Liver (tissue), 9 donors: ENCODE results near the gene CPNE8. TPM values are rescaled to one million over a fixed set of nuclear protein-coding genes. Genes with fewer than 3 reads are reported as not detected.
"Not testable (repeated sequence)": the region's sequence is repeated elsewhere in the genome, so short reads cannot be mapped to it uniquely, and the experiment has no call there.

ENCODE experiments used
- DNase-seq: peaks from one replicate; pipeline ENCODE4 v3.0.0-alpha.2; 2017; ENCODE audit warnings: low spot score
- H3K27ac ChIP-seq, 2 donors: one replicate each; pipeline ENCODE4 v1.7.0; 2013; ENCODE audit warnings: inconsistent platforms in 2 of 2, low read length in 2 of 2, control low read depth in 1 of 2, low read depth in 1 of 2, mild to moderate bottlenecking in 1 of 2
- H3K27me3 ChIP-seq, 4 donors: one replicate each; pipeline versions ENCODE4 v1.6.1 to v1.7.0; 2013; ENCODE audit warnings: low read length in 3 of 4, inconsistent platforms in 1 of 4, mild to moderate bottlenecking in 1 of 4, moderate library complexity in 1 of 4; ENCODE audit not compliant: control insufficient read depth in 4 of 4, insufficient read depth in 4 of 4
- H3K36me3 ChIP-seq, 4 donors: one replicate each; pipeline versions ENCODE4 v1.6.1 to v1.7.0; 2013; ENCODE audit warnings: low read length in 3 of 4, mild to moderate bottlenecking in 3 of 4, low read depth in 1 of 4, moderate library complexity in 1 of 4; ENCODE audit not compliant: control insufficient read depth in 4 of 4, insufficient read depth in 3 of 4
- H3K4me1 ChIP-seq, 4 donors: one replicate each; pipeline versions ENCODE4 v1.6.1 to v1.7.0; 2013; ENCODE audit warnings: low read length in 3 of 4, mild to moderate bottlenecking in 3 of 4, moderate library complexity in 1 of 4; ENCODE audit not compliant: control insufficient read depth in 4 of 4, insufficient read depth in 4 of 4
- H3K4me3 ChIP-seq, 3 donors: one replicate each; pipeline versions ENCODE4 v1.6.1 to v1.7.0; 2013; ENCODE audit warnings: low read length in 3 of 3, control low read depth in 1 of 3, low read depth in 1 of 3, mild to moderate bottlenecking in 1 of 3
- H3K9ac ChIP-seq, 2 donors: one replicate each; pipeline ENCODE4 v1.7.0; 2013; ENCODE audit warnings: low read length in 2 of 2, mild to moderate bottlenecking in 2 of 2, moderate library complexity in 2 of 2, control low read depth in 1 of 2, low read depth in 1 of 2
- H3K9me3 ChIP-seq, 4 donors: one replicate each; pipeline versions ENCODE4 v1.6.1 to v1.7.0; 2013; ENCODE audit warnings: low read length in 3 of 4; ENCODE audit not compliant: control insufficient read depth in 4 of 4
- CTCF ChIP-seq: fragments of 150-350 bp; IDR thresholded peaks from 2 replicates; pipeline ENCODE4 v1.5.1; 2017; ENCODE audit warnings: improper control_type of control experiment, low read depth, low read length; ENCODE audit not compliant: missing input control
- EGR1 ChIP-seq, 2 donors: IDR thresholded peaks; 2 replicates each; pipeline ENCODE4 v1.6.1; 2016 to 2018; ENCODE audit warnings: antibody characterized with exemption in 2 of 2, low read depth in 2 of 2
- FOXA2 ChIP-seq: IDR thresholded peaks from 2 replicates; pipeline ENCODE4 v1.6.1; 2016; ENCODE audit warnings: antibody characterized with exemption
- GABPA ChIP-seq, 2 donors: IDR thresholded peaks in 1 of 2; conservative IDR thresholded peaks in 1 of 2; 2 replicates each; pipeline ENCODE4 v1.6.1; 2016; ENCODE audit warnings: antibody characterized with exemption in 2 of 2, mild to moderate bottlenecking in 1 of 2, moderate library complexity in 1 of 2
- HNF4A ChIP-seq, 2 donors: conservative IDR thresholded peaks; 2 replicates each; pipeline ENCODE4 v1.6.1; 2016; ENCODE audit warnings: antibody characterized with exemption in 2 of 2, mild to moderate bottlenecking in 2 of 2
- HNF4G ChIP-seq: IDR thresholded peaks from 2 replicates; pipeline ENCODE4 v1.6.1; 2016; ENCODE audit warnings: antibody characterized with exemption
- JUND ChIP-seq, 2 donors: IDR thresholded peaks; 2 replicates each; pipeline ENCODE4 v1.6.1; 2016; ENCODE audit warnings: antibody characterized with exemption in 2 of 2
- NR2F2 ChIP-seq: IDR thresholded peaks from 2 replicates; pipeline ENCODE4 v1.6.1; 2016; ENCODE audit warnings: antibody characterized with exemption
- RAD21 ChIP-seq, 2 donors: IDR thresholded peaks; 2 replicates each; pipeline ENCODE4 v1.6.1; 2016; ENCODE audit warnings: antibody characterized with exemption in 2 of 2, mild to moderate bottlenecking in 2 of 2
- REST ChIP-seq: IDR thresholded peaks from 2 replicates; pipeline ENCODE4 v1.6.1; 2016; ENCODE audit warnings: antibody characterized with exemption, mild to moderate bottlenecking
- TAF1 ChIP-seq: conservative IDR thresholded peaks from 2 replicates; pipeline ENCODE4 v1.6.1; 2016; ENCODE audit warnings: antibody characterized with exemption, mild to moderate bottlenecking
- YY1 ChIP-seq: IDR thresholded peaks from 2 replicates; pipeline ENCODE4 v1.6.1; 2016; ENCODE audit warnings: antibody characterized with exemption, mild to moderate bottlenecking
- WGBS: extraction: QIAGEN DNeasy Blood & Tissue Kit; methylation state at CpG from one replicate; pipeline ENCODE4 v1.1.7; 2013; 5-methylcytosine and 5-hydroxymethylcytosine counted together
- polyA plus RNA-seq, 2 donors: library from polyadenylated mRNA; stranded (reverse) in 1 of 2; unstranded in 1 of 2; fragments of 200-250 nt in 1 of 2; fragments of >200 nt in 1 of 2; fragmentation: Nextera tagmentation in 1 of 2; extraction: Ambion mirVana in 1 of 2; gene quantifications; one replicate each; pipeline versions ENCODE4 v1.2.1 to v1.2.3, GENCODE V29; 2013 to 2015
- total RNA-seq, 2 donors: library from RNA; depleted of rRNA; stranded (reverse); fragments of >200 nt; gene quantifications; one replicate each; pipeline ENCODE4 v1.2.3, GENCODE V29; 2014
- TF ChIP-seq, protein P1 (sequence below): IDR thresholded peaks from 2 replicates; pipeline ENCODE4 v1.6.1; 2016; ENCODE audit warnings: antibody characterized with exemption
- TF ChIP-seq, protein P2 (sequence below): IDR thresholded peaks from 2 replicates; pipeline ENCODE4 v1.6.1; 2016; ENCODE audit warnings: antibody characterized with exemption
- donor health status: healthy.
- donor health status: healthy.
- donor health status: healthy.
- donor health status: healthy.
- donor health status: healthy.

Gene CPNE8
- total and polyA plus RNA-seq, 4 donors: 4.2 to 27.4 (median 10.9) TPM

GRCh38 chr12:38745601-38746000, 159.8 kb downstream of the CPNE8 start (continued):
- TF ChIP-seq CTCF (no peak), FOXA2 (no peak)

DNA sequence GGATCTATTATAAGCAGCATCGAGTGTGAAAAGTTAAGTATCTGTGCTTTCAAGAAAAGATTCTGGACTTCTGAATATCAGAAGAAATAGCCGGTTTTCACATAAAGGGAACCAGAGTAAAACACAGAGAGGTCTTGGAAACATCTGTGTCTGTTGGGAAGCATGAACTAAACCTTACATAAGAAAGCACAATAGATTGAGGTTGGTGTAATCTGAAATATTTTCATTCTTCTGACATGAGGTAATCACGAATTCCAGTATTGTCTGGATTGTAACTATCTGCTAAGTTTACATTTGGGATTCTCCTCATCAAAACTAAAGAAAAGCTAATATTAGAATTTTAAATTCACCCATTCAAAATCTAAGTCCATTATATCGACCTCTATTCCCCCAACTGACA, 161.3 kb downstream of the CPNE8 start:
- no peaks in the 10 kb centered on the region for H3K9me3 ChIP-seq
- DNase-seq: no peak
- WGBS: 68% methylated on average over 4 of the region's 4 CpGs
- H3K27me3 ChIP-seq: no peaks in the 10 kb centered on the region
- no peak for TF ChIP-seq HNF4G
- no peak for TF ChIP-seq YY1
- TF ChIP-seq GABPA (IDR thresholded peaks at IDR 0.05 in 1 of 2, conservative IDR thresholded peaks at IDR 0.05 in 1 of 2): no peak
- TF ChIP-seq FOXA2: no peak
- H3K4me1 ChIP-seq: no peaks in the 10 kb centered on the region
- no peak overlapping the region for H3K27ac ChIP-seq
- H3K36me3 ChIP-seq: no peaks in the 10 kb centered on the region
- no peak overlapping the region for H3K9ac ChIP-seq
- H3K4me3 ChIP-seq: no peak overlapping the region

GRCh38 chr12:38742496-38742895, 162.9 kb downstream of the CPNE8 start:
- H3K9me3 ChIP-seq, H3K36me3 ChIP-seq, H3K27ac ChIP-seq, H3K9ac ChIP-seq, H3K4me3 ChIP-seq, H3K27me3 ChIP-seq, DNase-seq, H3K4me1 ChIP-seq: not testable (repeated sequence)
- 97% methylated on average over 1 of the region's 1 CpG for WGBS

DNA sequence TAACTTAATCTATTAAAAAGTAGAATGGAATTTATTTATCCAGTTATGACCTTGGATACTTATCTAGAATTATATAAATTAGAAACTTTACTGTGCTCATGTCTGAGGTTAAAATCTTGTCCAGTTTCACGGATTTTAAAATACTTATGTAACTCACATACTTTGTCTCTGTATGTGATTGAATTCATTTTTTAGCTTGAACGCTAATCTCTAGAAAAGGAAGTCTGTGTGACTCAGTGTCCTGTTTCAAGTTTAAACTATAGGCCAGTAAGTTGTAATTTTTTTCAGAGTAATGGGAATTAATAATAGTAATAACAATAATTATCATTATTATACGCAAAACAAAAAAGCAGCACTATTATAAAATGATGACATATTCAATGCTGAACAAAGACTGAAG, 168.6 kb downstream of the CPNE8 start:
- Histone ChIP-seq H3K27me3 (no peaks in the 10 kb centered on the region), H3K9me3 (no peaks in the 10 kb centered on the region), H3K9ac (no peak overlapping the region), H3K36me3 (no peaks in the 10 kb centered on the region), H3K4me1 (no peaks in the 10 kb centered on the region), H3K4me3 (no peak overlapping the region), H3K27ac (no peak overlapping the region)
- TF ChIP-seq HNF4G (no peak), EGR1 (IDR thresholded peaks at IDR 0.05; ENCODE audit: low read depth in 2 of 2) (no peak), NR2F2 (no peak), RAD21 (IDR thresholded peaks at IDR 0.05) (no peak)
- WGBS: 81% methylated on average over 3 of the region's 3 CpGs
- DNase-seq: no peak

DNA sequence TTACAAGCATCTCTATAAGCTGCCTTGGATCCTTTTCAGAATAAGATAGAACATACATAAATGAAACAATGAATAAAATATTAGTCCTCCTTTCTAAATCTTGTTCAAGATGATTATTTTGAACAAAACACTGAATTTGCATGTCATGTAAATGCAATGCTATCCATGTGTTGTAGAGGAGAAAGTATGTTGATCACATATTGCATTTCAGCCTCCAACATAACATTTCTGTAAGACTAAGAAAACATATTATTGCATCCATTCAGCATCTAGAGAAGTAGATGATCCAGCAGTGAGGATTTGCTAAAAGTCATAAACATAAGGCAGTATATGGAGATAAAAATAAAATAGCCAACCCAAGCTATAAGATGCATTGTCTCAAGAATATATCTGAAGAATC, 172.6 kb downstream of the CPNE8 start:
- H3K4me1 ChIP-seq: no peaks in the 10 kb centered on the region
- H3K27me3 ChIP-seq: no peaks in the 10 kb centered on the region
- no peak overlapping the region for H3K9ac ChIP-seq
- no peaks in the 10 kb centered on the region for H3K9me3 ChIP-seq
- DNase-seq: no peak
- no peaks in the 10 kb centered on the region for H3K36me3 ChIP-seq
- H3K27ac ChIP-seq: no peak overlapping the region
- H3K4me3 ChIP-seq: no peak overlapping the region
- TF ChIP-seq, protein P1, sequence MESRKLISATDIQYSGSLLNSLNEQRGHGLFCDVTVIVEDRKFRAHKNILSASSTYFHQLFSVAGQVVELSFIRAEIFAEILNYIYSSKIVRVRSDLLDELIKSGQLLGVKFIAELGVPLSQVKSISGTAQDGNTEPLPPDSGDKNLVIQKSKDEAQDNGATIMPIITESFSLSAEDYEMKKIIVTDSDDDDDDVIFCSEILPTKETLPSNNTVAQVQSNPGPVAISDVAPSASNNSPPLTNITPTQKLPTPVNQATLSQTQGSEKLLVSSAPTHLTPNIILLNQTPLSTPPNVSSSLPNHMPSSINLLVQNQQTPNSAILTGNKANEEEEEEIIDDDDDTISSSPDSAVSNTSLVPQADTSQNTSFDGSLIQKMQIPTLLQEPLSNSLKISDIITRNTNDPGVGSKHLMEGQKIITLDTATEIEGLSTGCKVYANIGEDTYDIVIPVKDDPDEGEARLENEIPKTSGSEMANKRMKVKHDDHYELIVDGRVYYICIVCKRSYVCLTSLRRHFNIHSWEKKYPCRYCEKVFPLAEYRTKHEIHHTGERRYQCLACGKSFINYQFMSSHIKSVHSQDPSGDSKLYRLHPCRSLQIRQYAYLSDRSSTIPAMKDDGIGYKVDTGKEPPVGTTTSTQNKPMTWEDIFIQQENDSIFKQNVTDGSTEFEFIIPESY: no peak
- no peak for TF ChIP-seq GABPA (IDR thresholded peaks at IDR 0.05 in 1 of 2, conservative IDR thresholded peaks at IDR 0.05 in 1 of 2)
- no peak for TF ChIP-seq REST
- no peak for TF ChIP-seq RAD21 (IDR thresholded peaks at IDR 0.05)
- no peak for TF ChIP-seq HNF4A (conservative IDR thresholded peaks at IDR 0.05)
- TF ChIP-seq HNF4G: no peak
- TF ChIP-seq EGR1 (IDR thresholded peaks at IDR 0.05; ENCODE audit: low read depth in 2 of 2): no peak
- no peak for TF ChIP-seq FOXA2
- TF ChIP-seq TAF1: no peak
- no peak for TF ChIP-seq YY1
- TF ChIP-seq NR2F2: no peak
- TF ChIP-seq JUND (IDR thresholded peaks at IDR 0.05): no peak
- TF ChIP-seq, protein P2, sequence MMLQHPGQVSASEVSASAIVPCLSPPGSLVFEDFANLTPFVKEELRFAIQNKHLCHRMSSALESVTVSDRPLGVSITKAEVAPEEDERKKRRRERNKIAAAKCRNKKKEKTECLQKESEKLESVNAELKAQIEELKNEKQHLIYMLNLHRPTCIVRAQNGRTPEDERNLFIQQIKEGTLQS: no peak
